B cell (primary cell): ENCODE results near the gene PHOX2B. TPM values are rescaled to one million over a fixed set of nuclear protein-coding genes. Genes with fewer than 3 reads are reported as not detected.

Experiments used
- ATAC-seq: fragments of 200-7000 bp; cut with Tn5 transposase; one replicate; pipeline ENCODE4 v1.10.0; 2021; ENCODE audit warnings: low read depth, mild to moderate bottlenecking, moderate number of reproducible peaks, moderate library complexity
- CTCF ChIA-PET: fragments of 350-600 bp; sonication (Branson Sonifier 250); formaldehyde crosslinking; loops from one replicate; lab custom pipeline; 2021; ENCODE audit warnings: antibody characterized with exemption, inconsistent platforms; lab: Charles Lee
- POLR2A ChIA-PET: fragments of 350-600 bp; sonication (Branson Sonifier 250); formaldehyde crosslinking; loops from one replicate; lab custom pipeline; 2021; ENCODE audit warnings: antibody characterized with exemption; lab: Charles Lee
- DNase-seq: peaks from one replicate; pipeline ENCODE4 v3.0.0; 2013
- H2AFZ ChIP-seq: 2 replicates; pipeline ENCODE4 v1.6.1; 2012; ENCODE audit warnings: mild to moderate bottlenecking, low read depth, low read length; ENCODE audit not compliant: insufficient read depth, poor library complexity, severe bottlenecking
- H3K27ac ChIP-seq, 2 donors: 1 replicate in 1 of 2; 2 replicates in 1 of 2; pipeline ENCODE4 v1.5.1; 2012 to 2013; ENCODE audit warnings: low read length in 2 of 2, mild to moderate bottlenecking in 2 of 2, moderate library complexity in 1 of 2
- H3K27me3 ChIP-seq, 4 experiments: fragments of 200-600 bp in 1 of 4; sonication (generic) in 1 of 4; replicated peaks in 1 of 4; 1 replicate in 2 of 4; 2 replicates in 2 of 4; pipeline versions ENCODE4 v1.6.1 to v1.7.0; 2013 to 2016; ENCODE audit warnings: low read length in 3 of 4, mild to moderate bottlenecking in 2 of 4, mixed read lengths in 1 of 4, moderate library complexity in 1 of 4; ENCODE audit not compliant: insufficient read depth in 4 of 4, control insufficient read depth in 3 of 4; ENCODE audit errors: control extremely low read depth in 1 of 4
- H3K36me3 ChIP-seq, 2 experiments: replicated peaks in 1 of 2; 1 replicate in 1 of 2; 2 replicates in 1 of 2; pipeline versions ENCODE4 v1.6.1 to v1.7.1; 2013; ENCODE audit warnings: low read length in 1 of 2; ENCODE audit not compliant: insufficient read depth in 2 of 2, control insufficient read depth in 1 of 2; ENCODE audit errors: control extremely low read depth in 1 of 2, extremely low read depth in 1 of 2
- H3K4me1 ChIP-seq, 2 donors: fragments of 200-600 bp in 1 of 2; sonication (generic) in 1 of 2; 1 replicate in 1 of 2; 2 replicates in 1 of 2; pipeline versions ENCODE4 v1.5.1 to v1.6.1; 2013 to 2017; ENCODE audit warnings: low read length in 2 of 2; ENCODE audit not compliant: control insufficient read depth in 2 of 2, insufficient read depth in 2 of 2
- H3K4me2 ChIP-seq: replicated peaks from 2 replicates; pipeline ENCODE3; 2012; ENCODE audit warnings: mild to moderate bottlenecking, low read depth, low read length; ENCODE audit not compliant: poor library complexity, severe bottlenecking
- H3K4me3 ChIP-seq, 5 experiments: fragments of 200-600 bp in 1 of 5; sonication (generic) in 1 of 5; 1 replicate in 3 of 5; 2 replicates in 2 of 5; pipeline versions ENCODE4 v1.5.1 to v1.7.0; 2011 to 2016; ENCODE audit warnings: low read length in 4 of 5, mild to moderate bottlenecking in 4 of 5, low read depth in 2 of 5, control low read depth in 1 of 5, moderate library complexity in 1 of 5; ENCODE audit not compliant: insufficient read depth in 1 of 5; ENCODE audit errors: control extremely low read depth in 1 of 5, extremely low read depth in 1 of 5
- H3K79me2 ChIP-seq: fragments of 200-600 bp; sonication (generic); one replicate; pipeline ENCODE4 v1.6.0; 2016; ENCODE audit warnings: low read length; ENCODE audit not compliant: control insufficient read depth, insufficient read depth
- H3K9ac ChIP-seq: fragments of 200-600 bp; sonication (generic); 2 replicates; pipeline ENCODE4 v1.6.1; 2017; ENCODE audit warnings: mild to moderate bottlenecking, low read length, moderate library complexity
- H3K9me3 ChIP-seq, 3 donors: one replicate each; pipeline versions ENCODE4 v1.6.1 to v1.7.1; 2013; ENCODE audit warnings: low read length in 2 of 3; ENCODE audit not compliant: control insufficient read depth in 2 of 3, insufficient read depth in 1 of 3; ENCODE audit errors: control extremely low read depth in 1 of 3
- H4K20me1 ChIP-seq: 2 replicates; pipeline ENCODE4 v1.6.0; 2012; ENCODE audit warnings: mild to moderate bottlenecking, low read length; ENCODE audit not compliant: insufficient read depth, control insufficient read depth, poor library complexity, severe bottlenecking
- H3K27ac Mint-ChIP-seq: one replicate; pipeline ENCODE4 v1.8.0; 2021; ENCODE audit warnings: mixed read lengths
- H3K27me3 Mint-ChIP-seq: one replicate; pipeline ENCODE4 v1.8.0; 2021; ENCODE audit warnings: mixed read lengths
- H3K4me1 Mint-ChIP-seq: one replicate; pipeline ENCODE4 v1.8.0; 2021; ENCODE audit warnings: mixed read lengths
- H3K4me3 Mint-ChIP-seq: one replicate; pipeline ENCODE4 v1.8.0; 2021; ENCODE audit warnings: mixed read lengths
- H3K9me3 Mint-ChIP-seq: one replicate; pipeline ENCODE4 v1.8.0; 2022; ENCODE audit warnings: mixed read lengths; ENCODE audit not compliant: insufficient read depth
- EZH2 ChIP-seq: IDR thresholded peaks from 2 replicates; pipeline ENCODE4 v1.6.1; 2012; ENCODE audit warnings: borderline replicate concordance, low read depth, mild to moderate bottlenecking, moderate library complexity, low read length; ENCODE audit not compliant: insufficient read depth, poor library complexity, severe bottlenecking
- WGBS: methylation state at CpG from one replicate; pipeline ENCODE4 v1.1.5; 2013; ENCODE audit warnings: missing lambda C conversion rate; ENCODE audit not compliant: insufficient coverage; 5-methylcytosine and 5-hydroxymethylcytosine counted together
- intact Hi-C: fragments of 100-400 bp; cut with micrococcal nuclease; formaldehyde crosslinking; loops from one replicate; pipeline ENCODE4 v1.10.0; 2022
- polyA plus RNA-seq: library from polyadenylated mRNA; depleted of rRNA; stranded (reverse); fragments of >200 nt; gene quantifications from 2 replicates; pipeline ENCODE4 v1.2.3, GENCODE V29; 2012
- total RNA-seq, 2 donors: library from RNA; stranded (reverse); fragments of 120-200 nt in 1 of 2; gene quantifications; 1 replicate in 1 of 2; 2 replicates in 1 of 2; pipeline versions ENCODE4 v1.2.3 to v1.2.4, GENCODE V29; 2013 to 2022
- TF ChIP-seq, protein P1 (sequence below): fragments of 200-600 bp; IDR thresholded peaks from one replicate; pipeline ENCODE4 v1.8.0; 2022; ENCODE audit warnings: antibody characterized with exemption, mild to moderate bottlenecking

The PHOX2B gene
- total and polyA plus RNA-seq, 2 donors (not counting 1 experiment from before 2014, with no cell fraction given) = not detected

DNA sequence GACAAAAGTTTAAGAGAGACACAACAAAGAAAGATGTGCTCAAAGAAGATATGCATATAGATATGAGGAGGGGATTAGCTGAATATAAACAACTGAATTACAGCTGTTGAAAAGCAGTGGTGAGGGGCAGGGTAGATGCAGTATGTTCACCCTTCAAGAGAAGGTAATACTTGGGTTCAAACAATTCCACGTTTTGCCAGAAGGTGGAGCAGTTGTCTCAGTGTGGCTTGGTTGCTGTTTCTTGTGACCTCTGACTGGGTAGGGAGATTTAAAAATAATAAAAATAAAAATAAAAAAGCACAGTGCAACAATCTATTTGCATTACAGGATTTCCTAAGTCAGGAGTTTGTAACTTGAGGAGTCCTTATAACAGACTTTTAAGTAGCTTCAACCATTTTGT is 23.3 kb downstream of the PHOX2B start:
- DNase-seq = no peak
- H3K36me3 ChIP-seq = no peaks in the 10 kb centered on the region
- POLR2A ChIA-PET = no interaction called here
- no peak overlapping the region for H3K27ac ChIP-seq
- CTCF ChIA-PET = no interaction called here
- H3K4me2 ChIP-seq = no peak overlapping the region
- Mint-ChIP-seq H3K27ac (no peak overlapping the region), H3K27me3 (peaks cover 25% of the 10 kb centered on the region), H3K4me1 (no peaks in the 10 kb centered on the region), H3K9me3 (peaks cover 6% of the 10 kb centered on the region), H3K4me3 (no peak overlapping the region)
- no peaks in the 10 kb centered on the region for H4K20me1 ChIP-seq
- H3K9ac ChIP-seq = no peak overlapping the region
- no peak overlapping the region for H3K4me3 ChIP-seq
- H2AFZ ChIP-seq = no peak overlapping the region
- WGBS = no CpG with 5 or more reads among the region's 1 CpG
- peaks cover 1 to 4% (median 3%) of the 10 kb centered on the region in 3 donors for H3K9me3 ChIP-seq
- H3K27me3 ChIP-seq = peaks cover 0 to 4% (median 0%) of the 10 kb centered on the region in 4 experiments
- no peak for ATAC-seq
- no peaks in the 10 kb centered on the region for H3K79me2 ChIP-seq
- intact Hi-C loops = no loop called here
- no peak for TF ChIP-seq EZH2
- TF ChIP-seq, protein P1, sequence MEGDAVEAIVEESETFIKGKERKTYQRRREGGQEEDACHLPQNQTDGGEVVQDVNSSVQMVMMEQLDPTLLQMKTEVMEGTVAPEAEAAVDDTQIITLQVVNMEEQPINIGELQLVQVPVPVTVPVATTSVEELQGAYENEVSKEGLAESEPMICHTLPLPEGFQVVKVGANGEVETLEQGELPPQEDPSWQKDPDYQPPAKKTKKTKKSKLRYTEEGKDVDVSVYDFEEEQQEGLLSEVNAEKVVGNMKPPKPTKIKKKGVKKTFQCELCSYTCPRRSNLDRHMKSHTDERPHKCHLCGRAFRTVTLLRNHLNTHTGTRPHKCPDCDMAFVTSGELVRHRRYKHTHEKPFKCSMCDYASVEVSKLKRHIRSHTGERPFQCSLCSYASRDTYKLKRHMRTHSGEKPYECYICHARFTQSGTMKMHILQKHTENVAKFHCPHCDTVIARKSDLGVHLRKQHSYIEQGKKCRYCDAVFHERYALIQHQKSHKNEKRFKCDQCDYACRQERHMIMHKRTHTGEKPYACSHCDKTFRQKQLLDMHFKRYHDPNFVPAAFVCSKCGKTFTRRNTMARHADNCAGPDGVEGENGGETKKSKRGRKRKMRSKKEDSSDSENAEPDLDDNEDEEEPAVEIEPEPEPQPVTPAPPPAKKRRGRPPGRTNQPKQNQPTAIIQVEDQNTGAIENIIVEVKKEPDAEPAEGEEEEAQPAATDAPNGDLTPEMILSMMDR = no peak
- no peaks in the 10 kb centered on the region for H3K4me1 ChIP-seq

- ChIA-PET POLR2A (no interaction called here), CTCF (no interaction called here)
- Mint-ChIP-seq H3K27ac (no peak overlapping the region), H3K27me3 (peaks cover 27% of the 10 kb centered on the region), H3K4me3 (no peak overlapping the region), H3K9me3 (peaks cover 6% of the 10 kb centered on the region), H3K4me1 (no peaks in the 10 kb centered on the region)
- TF ChIP-seq EZH2 = no peak
- H3K9ac ChIP-seq = no peak overlapping the region
- no peak overlapping the region for H3K4me2 ChIP-seq
- peaks cover 1 to 4% (median 3%) of the 10 kb centered on the region in 3 donors for H3K9me3 ChIP-seq
- intact Hi-C loops = no loop called here
- H3K4me1 ChIP-seq = no peaks in the 10 kb centered on the region
- DNase-seq (no peak), ATAC-seq (no peak)
- H2AFZ ChIP-seq = no peak overlapping the region
- WGBS = 81% methylated on average over 3 of the region's 3 CpGs
- H4K20me1 ChIP-seq = no peaks in the 10 kb centered on the region
- no peak overlapping the region for H3K27ac ChIP-seq
- no peaks in the 10 kb centered on the region for H3K36me3 ChIP-seq
- no peaks in the 10 kb centered on the region for H3K27me3 ChIP-seq
- H3K79me2 ChIP-seq = no peaks in the 10 kb centered on the region
- no peak overlapping the region for H3K4me3 ChIP-seq
Measured at GRCh38 chr4:41723286-41723685, 25.2 kb downstream of the PHOX2B start.
